ENCODE data around the gene SAMD10.
"Not testable (repeated sequence)": the region's sequence is repeated elsewhere in the genome, so short reads cannot be mapped to it uniquely, and the experiment has no call there.

Gene SAMD10

GRCh38 chr20:63934271-63935068 is 45.0 kb downstream of the SAMD10 start:
- Mint-ChIP-seq H3K9me3 (no peaks in the 10 kb centered on the region), H3K4me3 (no peak overlapping the region), H3K27ac (no peak overlapping the region), H3K36me3 (ENCODE audit: low read depth) (peaks cover 41% of the 10 kb centered on the region), H3K4me1 (ENCODE audit: low read depth) (no peaks in the 10 kb centered on the region), H3K27me3 (no peaks in the 10 kb centered on the region)

DNA sequence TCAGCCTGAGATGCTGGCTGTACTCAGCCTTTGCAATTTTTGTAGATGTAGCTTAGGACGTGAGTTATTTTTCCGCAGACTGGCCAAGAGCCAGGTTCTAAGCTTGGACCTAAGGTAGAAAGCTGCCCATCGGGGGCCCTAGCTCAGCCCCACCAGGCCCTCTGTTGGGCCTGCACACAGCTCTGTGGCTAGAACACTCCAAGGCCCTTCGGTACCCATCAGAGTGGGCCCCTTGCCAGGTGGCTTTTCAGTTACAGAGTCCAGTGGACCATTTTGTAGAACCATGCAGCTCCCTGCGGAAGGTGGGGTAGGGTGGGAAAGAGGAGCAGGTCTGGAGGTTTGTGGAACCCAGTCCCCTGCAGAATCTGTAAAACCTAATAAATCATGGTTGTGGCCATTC is 45.8 kb downstream of the SAMD10 start:
- Mint-ChIP-seq H3K4me3 (no peak overlapping the region), H3K9me3 (no peaks in the 10 kb centered on the region), H3K27me3 (no peaks in the 10 kb centered on the region), H3K4me1 (ENCODE audit: low read depth) (no peaks in the 10 kb centered on the region), H3K27ac (no peak overlapping the region), H3K36me3 (ENCODE audit: low read depth) (peaks cover 47% of the 10 kb centered on the region)

- no peak overlapping the region for H3K27ac Mint-ChIP-seq
- no peak overlapping the region for H3K4me3 Mint-ChIP-seq
- peaks cover 55% of the 10 kb centered on the region for H3K36me3 Mint-ChIP-seq (ENCODE audit: low read depth)
- no peaks in the 10 kb centered on the region for H3K9me3 Mint-ChIP-seq
- H3K4me1 Mint-ChIP-seq (ENCODE audit: low read depth): no peaks in the 10 kb centered on the region
- H3K27me3 Mint-ChIP-seq: no peaks in the 10 kb centered on the region
These were observed 46.8 kb downstream of the SAMD10 start for GRCh38 chr20:63932606-63933160.

GRCh38 chr20:63931735-63932134 is 47.7 kb downstream of the SAMD10 start:
- H3K27ac Mint-ChIP-seq: no peak overlapping the region
- H3K36me3 Mint-ChIP-seq (ENCODE audit: low read depth): peaks cover 57% of the 10 kb centered on the region
- H3K27me3 Mint-ChIP-seq: no peaks in the 10 kb centered on the region
- no peaks in the 10 kb centered on the region for H3K9me3 Mint-ChIP-seq
- H3K4me3 Mint-ChIP-seq: no peak overlapping the region
- H3K4me1 Mint-ChIP-seq (ENCODE audit: low read depth): no peaks in the 10 kb centered on the region

GRCh38 chr20:63930971-63931553 is 48.4 kb downstream of the SAMD10 start:
- no peaks in the 10 kb centered on the region for H3K9me3 Mint-ChIP-seq
- H3K4me1 Mint-ChIP-seq (ENCODE audit: low read depth): no peaks in the 10 kb centered on the region
- H3K27ac Mint-ChIP-seq: no peak overlapping the region
- H3K27me3 Mint-ChIP-seq: no peaks in the 10 kb centered on the region
- no peak overlapping the region for H3K4me3 Mint-ChIP-seq
- peaks cover 57% of the 10 kb centered on the region for H3K36me3 Mint-ChIP-seq (ENCODE audit: low read depth)

- H3K4me3 Mint-ChIP-seq; H3K27ac Mint-ChIP-seq; H3K27me3 Mint-ChIP-seq; H3K9me3 Mint-ChIP-seq; H3K4me1 Mint-ChIP-seq (ENCODE audit: low read depth): not testable (repeated sequence)
- peaks cover 50% of the 10 kb centered on the region for H3K36me3 Mint-ChIP-seq (ENCODE audit: low read depth)
These were observed 50.0 kb downstream of the SAMD10 start for GRCh38 chr20:63929473-63929883.

- Mint-ChIP-seq H3K27ac (no peak overlapping the region), H3K27me3 (no peaks in the 10 kb centered on the region), H3K4me3 (no peak overlapping the region), H3K4me1 (ENCODE audit: low read depth) (no peaks in the 10 kb centered on the region), H3K9me3 (no peaks in the 10 kb centered on the region), H3K36me3 (ENCODE audit: low read depth) (peaks cover 50% of the 10 kb centered on the region)
These were observed 50.4 kb downstream of the SAMD10 start for GRCh38 chr20:63929071-63929470.

DNA sequence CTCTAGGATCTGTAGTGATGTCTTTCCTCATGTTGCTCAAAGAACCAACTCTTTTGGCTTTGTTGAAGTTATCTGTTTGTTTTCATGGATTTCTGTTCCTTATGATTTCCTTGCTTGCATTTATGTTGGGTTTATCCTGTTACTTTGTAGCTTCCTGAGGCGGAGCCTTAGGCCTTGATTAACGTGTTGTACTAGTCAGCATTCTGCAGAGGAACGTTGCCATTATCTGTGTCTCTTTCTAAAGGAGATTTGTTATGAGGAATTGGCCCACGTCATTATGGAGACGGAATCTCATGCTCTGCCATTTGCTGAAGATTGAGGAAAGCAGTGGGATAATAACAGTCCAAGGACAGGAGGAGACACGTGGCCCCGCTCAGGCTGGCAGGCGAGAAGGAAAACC is 53.1 kb downstream of the SAMD10 start:
- H3K27me3 Mint-ChIP-seq: no peaks in the 10 kb centered on the region
- H3K9me3 Mint-ChIP-seq: no peaks in the 10 kb centered on the region
- H3K27ac Mint-ChIP-seq: no peak overlapping the region
- no peak overlapping the region for H3K4me3 Mint-ChIP-seq
- peaks cover 44% of the 10 kb centered on the region for H3K36me3 Mint-ChIP-seq (ENCODE audit: low read depth)
- no peaks in the 10 kb centered on the region for H3K4me1 Mint-ChIP-seq (ENCODE audit: low read depth)

- no peaks in the 10 kb centered on the region for H3K4me1 Mint-ChIP-seq (ENCODE audit: low read depth)
- no peak overlapping the region for H3K27ac Mint-ChIP-seq
- no peaks in the 10 kb centered on the region for H3K27me3 Mint-ChIP-seq
- peaks cover 32% of the 10 kb centered on the region for H3K36me3 Mint-ChIP-seq (ENCODE audit: low read depth)
- H3K4me3 Mint-ChIP-seq: no peak overlapping the region
- H3K9me3 Mint-ChIP-seq: no peaks in the 10 kb centered on the region
These were observed 55.2 kb downstream of the SAMD10 start for GRCh38 chr20:63924241-63924640.
